Choroid plexus epithelial cell (primary cell): ENCODE results near the gene SCD5.

Experiments
- DNase-seq: peaks from one replicate; pipeline ENCODE4 v3.0.0-alpha.2; 2010; ENCODE audit warnings: low read depth
- H3K4me3 ChIP-seq: 2 replicates; pipeline ENCODE4 v1.5.1; 2011; ENCODE audit warnings: low read depth, mild to moderate bottlenecking, control low read depth, low read length, moderate library complexity
- CTCF ChIP-seq: conservative IDR thresholded peaks from 2 replicates; pipeline ENCODE4 v1.5.1; 2011; ENCODE audit warnings: low read depth, mild to moderate bottlenecking, control low read depth, inconsistent platforms, low read length, moderate library complexity

Gene SCD5

GRCh38 chr4:82779032-82779431, 19.6 kb downstream of the SCD5 start:
- no peak overlapping the region for H3K4me3 ChIP-seq
- no peak for TF ChIP-seq CTCF
- DNase-seq = peak; percentile 46

- H3K4me3 ChIP-seq = no peak overlapping the region
- no peak for DNase-seq
- TF ChIP-seq CTCF = no peak
These were observed 20.6 kb downstream of the SCD5 start for GRCh38 chr4:82777857-82778525.

- no peak for TF ChIP-seq CTCF
- DNase-seq = peak; percentile 80
- no peak overlapping the region for H3K4me3 ChIP-seq
These were observed 21.6 kb downstream of the SCD5 start for GRCh38 chr4:82776925-82777542.

GRCh38 chr4:82775243-82775642, 23.4 kb downstream of the SCD5 start:
- TF ChIP-seq CTCF = no peak
- no peak overlapping the region for H3K4me3 ChIP-seq
- DNase-seq = no peak

GRCh38 chr4:82774711-82775171, 23.9 kb downstream of the SCD5 start:
- no peak overlapping the region for H3K4me3 ChIP-seq
- peak; percentile 12 for DNase-seq
- TF ChIP-seq CTCF = no peak

DNA sequence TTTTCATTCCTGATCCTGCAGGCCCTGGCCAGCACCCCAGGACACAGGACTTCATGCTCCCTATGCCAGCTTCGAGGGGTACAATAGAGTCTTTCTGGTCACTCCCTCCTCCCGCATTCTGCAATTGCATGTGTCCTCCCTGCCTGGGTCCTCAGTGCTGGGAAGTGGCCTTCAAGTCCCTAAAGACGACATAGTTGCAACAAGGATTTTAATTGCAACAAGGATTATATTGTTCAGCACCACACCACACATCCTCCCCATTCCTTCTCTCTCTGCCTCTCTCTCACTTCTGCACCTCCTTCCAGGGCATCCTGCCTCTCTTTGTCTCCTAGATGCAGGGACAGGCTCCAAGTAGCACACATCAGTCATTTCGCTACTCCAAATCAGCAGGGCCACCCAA, 25.5 kb downstream of the SCD5 start:
- DNase-seq = no peak
- no peak overlapping the region for H3K4me3 ChIP-seq
- TF ChIP-seq CTCF = no peak

DNA sequence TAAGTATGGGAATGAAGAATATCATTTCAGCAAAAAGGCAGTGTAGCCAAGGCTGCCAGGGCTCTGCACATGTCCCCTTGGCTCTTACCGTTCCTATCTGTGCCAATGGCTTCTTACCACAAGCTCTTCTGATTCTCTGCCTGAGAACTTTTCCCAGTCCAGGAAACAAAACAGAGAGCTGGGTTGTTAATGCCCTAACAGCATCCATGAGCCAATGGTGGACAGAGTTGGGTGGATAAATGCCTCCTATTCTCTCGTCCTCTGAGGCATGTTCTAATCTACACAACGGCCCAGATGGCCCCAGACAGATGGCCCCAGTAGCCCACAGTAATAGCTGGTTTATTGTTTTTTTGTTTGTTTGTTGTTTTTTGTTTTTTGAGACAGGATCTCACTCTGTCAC, 28.0 kb downstream of the SCD5 start:
- TF ChIP-seq CTCF = no peak
- DNase-seq = no peak
- no peak overlapping the region for H3K4me3 ChIP-seq
